IMR-90 (cell line): Measurements from ENCODE around the gene BCAS4. TPM values are rescaled to one million over a fixed set of nuclear protein-coding genes. Genes with fewer than 3 reads are reported as not detected.

ENCODE experiments used
- ATAC-seq: fragments of 200-7000 bp; cut with Tn5 transposase; 2 replicates; pipeline ENCODE4 v1.9.1; 2020; ENCODE audit warnings: low read depth, mild to moderate bottlenecking, moderate library complexity
- BruUV-seq: library from RNA; stranded (reverse); fragments of 400-500 nt; replicated peaks from 2 replicates; lab custom pipeline; 2021; lab: Mats Ljungman, UMichigan
- CTCF ChIA-PET: fragments of 300-600 bp; formaldehyde crosslinking; extraction: SDS; loops from one replicate; lab custom pipeline; 2021; ENCODE audit warnings: antibody characterized with exemption; lab: Yijun Ruan, JAX
- POLR2A ChIA-PET: fragments of 300-600 bp; sonication (Branson Sonifier 250); formaldehyde crosslinking; loops from one replicate; lab custom pipeline; 2022; ENCODE audit warnings: antibody characterized with exemption; ENCODE audit not compliant: unreplicated experiment; lab: Charles Lee
- DNase-seq: peaks from one replicate; pipeline ENCODE4 v3.0.0; 2013
- H2AFZ ChIP-seq: replicated peaks from 2 replicates; pipeline ENCODE3; 2013; ENCODE audit warnings: low read length, mild to moderate bottlenecking; ENCODE audit not compliant: poor library complexity
- H2AK5ac ChIP-seq: 2 replicates; pipeline ENCODE4 v1.6.1; 2013; ENCODE audit warnings: low read depth, low read length, inconsistent platforms
- H2AK9ac ChIP-seq: replicated peaks from 2 replicates; pipeline ENCODE3; 2013; ENCODE audit warnings: mild to moderate bottlenecking, low read depth, low read length, moderate library complexity; ENCODE audit not compliant: poor library complexity
- H2BK120ac ChIP-seq: 2 replicates; pipeline ENCODE4 v1.6.1; 2013; ENCODE audit warnings: low read depth, low read length, inconsistent platforms
- H2BK15ac ChIP-seq: 3 replicates; pipeline ENCODE4 v1.6.1; 2013; ENCODE audit warnings: low read depth, low read length, inconsistent platforms
- H2BK20ac ChIP-seq: 2 replicates; pipeline ENCODE4 v1.6.1; 2013; ENCODE audit warnings: low read depth, mild to moderate bottlenecking, inconsistent platforms, low read length, moderate library complexity
- H2BK5ac ChIP-seq: 2 replicates; pipeline ENCODE4 v1.6.1; 2013; ENCODE audit warnings: mild to moderate bottlenecking, low read depth, low read length, inconsistent platforms; ENCODE audit not compliant: poor library complexity, severe bottlenecking
- H3K14ac ChIP-seq: replicated peaks from 2 replicates; pipeline ENCODE4 v1.6.1; 2013; ENCODE audit warnings: low read depth, low read length, inconsistent platforms
- H3K18ac ChIP-seq: 2 replicates; pipeline ENCODE4 v1.6.1; 2013; ENCODE audit warnings: low read depth, low read length, control low read depth
- H3K23ac ChIP-seq: 2 replicates; pipeline ENCODE4 v1.6.1; 2013; ENCODE audit warnings: low read depth, low read length, inconsistent platforms
- H3K27ac ChIP-seq: 2 replicates; pipeline ENCODE4 v1.5.1; 2013; ENCODE audit warnings: mild to moderate bottlenecking, control low read depth, low read length; ENCODE audit not compliant: insufficient read depth
- H3K27me3 ChIP-seq: 2 replicates; pipeline ENCODE4 v1.6.1; 2013; ENCODE audit warnings: low read length; ENCODE audit not compliant: control insufficient read depth, insufficient read depth
- H3K36me3 ChIP-seq: 2 replicates; pipeline ENCODE4 v1.6.1; 2013; ENCODE audit warnings: low read length, mixed read lengths; ENCODE audit not compliant: control insufficient read depth, insufficient read depth
- H3K4ac ChIP-seq: 2 replicates; pipeline ENCODE4 v1.6.1; 2013; ENCODE audit warnings: low read depth, low read length, inconsistent platforms
- H3K4me1 ChIP-seq: 2 replicates; pipeline ENCODE4 v1.6.1; 2013; ENCODE audit warnings: low read length, mixed read lengths; ENCODE audit not compliant: control insufficient read depth, insufficient read depth
- H3K4me2 ChIP-seq: 2 replicates; pipeline ENCODE4 v1.6.1; 2013; ENCODE audit warnings: low read depth, mild to moderate bottlenecking, control low read depth, low read length, moderate library complexity
- H3K4me3 ChIP-seq: 2 replicates; pipeline ENCODE4 v1.5.1; 2013; ENCODE audit warnings: low read depth, mild to moderate bottlenecking, control low read depth, low read length, moderate library complexity; ENCODE audit not compliant: insufficient read depth
- H3K56ac ChIP-seq: 2 replicates; pipeline ENCODE4 v1.6.1; 2013; ENCODE audit warnings: low read length, inconsistent platforms; ENCODE audit not compliant: insufficient read depth; ENCODE audit errors: extremely low read depth
- H3K79me1 ChIP-seq, 2 experiments: 2 replicates each; pipeline ENCODE4 v1.6.1; 2013; ENCODE audit warnings: low read length in 2 of 2, inconsistent platforms in 1 of 2, low read depth in 1 of 2
- H3K9ac ChIP-seq: 2 replicates; pipeline ENCODE4 v1.6.1; 2013; ENCODE audit warnings: low read depth, low read length, control low read depth
- H3K9me1 ChIP-seq: 2 replicates; pipeline ENCODE4 v1.6.1; 2013; ENCODE audit warnings: low read length, inconsistent platforms; ENCODE audit not compliant: insufficient read depth
- H3K9me3 ChIP-seq: 2 replicates; pipeline ENCODE4 v1.6.1; 2013; ENCODE audit warnings: low read length; ENCODE audit not compliant: control insufficient read depth, insufficient read depth
- H4K20me1 ChIP-seq: 2 replicates; pipeline ENCODE4 v1.6.1; 2013; ENCODE audit warnings: low read length, inconsistent platforms; ENCODE audit not compliant: insufficient read depth
- H4K5ac ChIP-seq: 2 replicates; pipeline ENCODE4 v1.6.1; 2013; ENCODE audit warnings: mild to moderate bottlenecking, low read depth, low read length, control low read depth
- H4K8ac ChIP-seq, 2 experiments: 2 replicates each; pipeline ENCODE4 v1.6.1; 2013; ENCODE audit warnings: low read depth in 2 of 2, low read length in 2 of 2, control low read depth in 1 of 2, inconsistent platforms in 1 of 2
- H4K91ac ChIP-seq: 2 replicates; pipeline ENCODE4 v1.6.1; 2013; ENCODE audit warnings: low read depth, low read length, inconsistent platforms; ENCODE audit not compliant: insufficient read depth
- BHLHE40 ChIP-seq: fragments of 150-350 bp; IDR thresholded peaks from 2 replicates; pipeline ENCODE4 v1.6.1; 2016; ENCODE audit warnings: mild to moderate bottlenecking, low read depth, low read length
- CEBPB ChIP-seq: IDR thresholded peaks from 2 replicates; pipeline ENCODE4 v1.6.1; 2012; ENCODE audit warnings: low read depth, low read length, improper control_type of control experiment
- NFE2L2 ChIP-seq: fragments of 150-350 bp; IDR thresholded peaks from 2 replicates; pipeline ENCODE4 v1.6.1; 2016; ENCODE audit warnings: low read depth, mild to moderate bottlenecking, low read length
- RFX5 ChIP-seq: IDR thresholded peaks from 2 replicates; pipeline ENCODE4 v1.8.0; 2012; ENCODE audit warnings: low read depth, mild to moderate bottlenecking, low read length, moderate library complexity
- WGBS, 2 experiments: methylation state at CpG; one replicate each; pipeline versions ENCODE4 v1.1.5 to v1.1.7; 2013; ENCODE audit warnings: missing lambda C conversion rate in 2 of 2; ENCODE audit not compliant: insufficient read length in 1 of 2; ENCODE audit errors: extremely low coverage in 2 of 2; 5-methylcytosine and 5-hydroxymethylcytosine counted together
- dilution Hi-C: fragments of 300-500 bp; cut with HindIII; formaldehyde crosslinking; loops from one replicate; pipeline ENCODE4 v1.14.3; 2018; ENCODE audit warnings: low sequenced_read_pairs; ENCODE audit not compliant: unreplicated experiment
- in situ Hi-C: fragments of 300-500 bp; cut with MboI; formaldehyde crosslinking; loops from 3 replicates; pipeline ENCODE4 v1.14.3; 2019; ENCODE audit warnings: low sequenced_read_pairs, inconsistent platforms, mixed read lengths
- intact Hi-C: fragments of 100-400 bp; cut with micrococcal nuclease; formaldehyde crosslinking; loops from 2 replicates; pipeline ENCODE4 v1.10.0; 2022
- polyA plus RNA-seq, 3 experiments: library from polyadenylated mRNA; depleted of rRNA; stranded (reverse); fragments of >200 nt; gene quantifications; 2 replicates each; pipeline ENCODE4 v1.2.3, GENCODE V29; 2012; ENCODE audit warnings: low replicate concordance in 1 of 3
- total RNA-seq: library from RNA; depleted of rRNA; stranded (reverse); fragments of >200 nt; gene quantifications from 2 replicates; pipeline ENCODE4 v1.2.3, GENCODE V29; 2012

BCAS4 gene
- total and polyA plus RNA-seq, 2 of the 4 experiments (the other 2 are of a cell fraction), result 42.7 to 47.5 TPM

- 0 out of 3 replicates have a peak overlapping the region, but pooled peaks have one; percentile 8 for H2BK15ac ChIP-seq
- peak overlapping the region; percentile 17 for H2BK5ac ChIP-seq
- H3K4me3 ChIP-seq, result no peak overlapping the region
- H3K14ac ChIP-seq, result no peak overlapping the region; the same call in 1 of the 2 replicates
- POLR2A ChIA-PET, result no interaction called here
- H3K4ac ChIP-seq, result no peak overlapping the region; the same call in 1 of the 2 replicates
- H3K18ac ChIP-seq, result no peak overlapping the region
- no peak overlapping the region for H3K9ac ChIP-seq
- TF ChIP-seq RFX5 (no peak), CEBPB (peak; percentile 25; the same call in 1 of the 2 replicates), NFE2L2 (no peak), BHLHE40 (0 out of 2 replicates have a peak, but pooled peaks have one; percentile 4)
- no peak overlapping the region for H4K5ac ChIP-seq
- H3K27me3 ChIP-seq, result no peaks in the 10 kb centered on the region
- peak overlapping the region; percentile 16; the same call in 1 of the 2 replicates for H2BK20ac ChIP-seq
- peak overlapping the region; percentile 25; the same call in 1 of the 2 replicates for H3K27ac ChIP-seq
- H3K9me3 ChIP-seq, result no peaks in the 10 kb centered on the region
- H3K36me3 ChIP-seq, result peaks cover 15% of the 10 kb centered on the region
- peak; percentile 94 for DNase-seq
- intact Hi-C loops (no loop called here), in situ Hi-C loops (no loop called here), dilution Hi-C loops (no loop called here)
- H4K91ac ChIP-seq, result no peak overlapping the region
- BruUV-seq, result no TSS peak
- no peak overlapping the region for H2AK5ac ChIP-seq
- 0 out of 4 replicates have a peak overlapping the region, but pooled peaks of 1 of the 2 experiments have one; percentile 42 for H4K8ac ChIP-seq
- H2AK9ac ChIP-seq, result peak overlapping the region; percentile 52
- CTCF ChIA-PET, result interaction anchor here (1.2 kb wide), 1 partner anchor 10 kb away, joined by 3 read pairs; no protein-coding TSS in a partner anchor
- H3K23ac ChIP-seq, result no peak overlapping the region
- H4K20me1 ChIP-seq, result no peaks in the 10 kb centered on the region
- 80% methylated on average over 1 of the region's 5 CpGs; no CpG with 5 or more reads in 1 of the 2 experiments for WGBS, 2 experiments
- 0 out of 4 replicates have a peak, but pooled peaks cover 0 to 6% of the 10 kb centered on the region in 2 experiments for H3K79me1 ChIP-seq
- peak overlapping the region; percentile 40 for H2AFZ ChIP-seq
- peak overlapping the region; percentile 2; the same call in 1 of the 2 replicates for H2BK120ac ChIP-seq
- no peak overlapping the region for H3K56ac ChIP-seq
- H3K9me1 ChIP-seq, result peaks cover 30% of the 10 kb centered on the region
- no peak overlapping the region for H3K4me2 ChIP-seq
- H3K4me1 ChIP-seq, result peaks cover 9% of the 10 kb centered on the region
- ATAC-seq, result peak; percentile 71
These were observed 39.7 kb downstream of the BCAS4 start for GRCh38 chr20:50834599-50835005.
